Measurements from ENCODE around the gene ACOT8. TPM values are rescaled to one million over a fixed set of nuclear protein-coding genes. Genes with fewer than 3 reads are reported as not detected.

The ACOT8 gene
- total and polyA plus RNA-seq, 2 of the 4 experiments (the other 2 are of a cell fraction): 29.8 to 47.5 TPM

GRCh38 chr20:45821947-45822346, 35.2 kb downstream of the ACOT8 start:
- no peak for TF ChIP-seq POLR2A (IDR thresholded peaks at IDR 0.05; ENCODE audit: low read depth, low read length)
- CTCF ChIA-PET: no interaction called here
- POLR2A ChIA-PET (ENCODE audit: unreplicated experiment): interaction anchor here (0.5 kb wide), 1 partner anchor 417 kb away, joined by 13 read pairs; no protein-coding TSS in a partner anchor
- no peak overlapping the region for H2AFZ ChIP-seq (replicated peaks; ENCODE audit: low read length, poor library complexity)
- H3K4me1 ChIP-seq (ENCODE audit: control insufficient read depth, insufficient read depth, low read length): peaks cover 23% of the 10 kb centered on the region
- H2AK5ac ChIP-seq (ENCODE audit: low read depth, low read length): no peak overlapping the region; the same call in 1 of the 2 replicates
- dilution Hi-C loops (cut with HindIII; ENCODE audit: low sequenced_read_pairs, unreplicated experiment): no loop called here
- no peak overlapping the region for H2BK120ac ChIP-seq (ENCODE audit: low read depth, low read length)
- in situ Hi-C loops (cut with MboI; ENCODE audit: low sequenced_read_pairs): no loop called here
- peaks cover 7% of the 10 kb centered on the region; the same call in 1 of the 2 replicates for H4K20me1 ChIP-seq (ENCODE audit: insufficient read depth, low read length)
- H3K36me3 ChIP-seq (ENCODE audit: control insufficient read depth, insufficient read depth, low read length): no peaks in the 10 kb centered on the region
- no peak overlapping the region for H3K4ac ChIP-seq (ENCODE audit: low read depth, low read length)
- no peak overlapping the region for H4K5ac ChIP-seq (ENCODE audit: low read depth, low read length)
- H4K91ac ChIP-seq (ENCODE audit: insufficient read depth, low read depth, low read length): no peak overlapping the region
- ATAC-seq (ENCODE audit: low read depth) (no peak), DNase-seq (no peak)
- H2AK9ac ChIP-seq (replicated peaks; ENCODE audit: low read depth, low read length, poor library complexity): no peak overlapping the region
- no peak overlapping the region for H3K18ac ChIP-seq (ENCODE audit: low read depth, low read length)
- BruUV-seq (replicated peaks): no TSS peak
- no peak overlapping the region for H3K4me2 ChIP-seq (ENCODE audit: low read depth, low read length)
- H3K79me1 ChIP-seq (ENCODE audit: low read depth in 1 of 2, low read length in 2 of 2): peaks cover 0 to 7% of the 10 kb centered on the region in 2 experiments; a peak in 2 of 4 replicates
- no peak overlapping the region; the same call in 1 of the 2 replicates for H3K23ac ChIP-seq (ENCODE audit: low read depth, low read length)
- peaks cover 2% of the 10 kb centered on the region; the same call in 1 of the 2 replicates for H3K27me3 ChIP-seq (ENCODE audit: control insufficient read depth, insufficient read depth, low read length)
- no peaks in the 10 kb centered on the region for H3K9me3 ChIP-seq (ENCODE audit: control insufficient read depth, insufficient read depth, low read length)
- H3K9me1 ChIP-seq (ENCODE audit: insufficient read depth, low read length): peaks cover 6% of the 10 kb centered on the region; the same call in 1 of the 2 replicates
- no peak overlapping the region for H2BK20ac ChIP-seq (ENCODE audit: low read depth, low read length)
- no peak overlapping the region for H2BK15ac ChIP-seq (ENCODE audit: low read depth, low read length)
- H3K14ac ChIP-seq (replicated peaks; ENCODE audit: low read depth, low read length): no peak overlapping the region
- H3K56ac ChIP-seq (ENCODE audit: extremely low read depth, insufficient read depth, low read length): no peak overlapping the region
- intact Hi-C loops (cut with micrococcal nuclease): no loop called here
- WGBS, 2 experiments (ENCODE audit: extremely low coverage in 2 of 2, insufficient read length in 1 of 2): no CpG with 5 or more reads among the region's 2 CpGs
- H2BK5ac ChIP-seq (ENCODE audit: low read depth, low read length, poor library complexity, severe bottlenecking): no peak overlapping the region
- H3K9ac ChIP-seq (ENCODE audit: low read depth, low read length): no peak overlapping the region
- no peak overlapping the region for H4K8ac ChIP-seq (ENCODE audit: low read depth in 2 of 2, low read length in 2 of 2)
- no peak overlapping the region for H3K4me3 ChIP-seq (ENCODE audit: insufficient read depth, low read depth, low read length)
- no peak overlapping the region for H3K27ac ChIP-seq (ENCODE audit: insufficient read depth, low read length)

Measured in IMR-90 (cell line).